Mononuclear cell (primary cell): ENCODE data around the gene OR2T4. TPM values are rescaled to one million over a fixed set of nuclear protein-coding genes. Genes with fewer than 3 reads are reported as not detected.

Experiments used
- H3K27me3 ChIP-seq: 2 replicates; pipeline ENCODE4 v1.6.0; 2011; ENCODE audit warnings: low read length, control low read depth; ENCODE audit not compliant: insufficient read depth
- H3K4me1 ChIP-seq: 2 replicates; pipeline ENCODE4 v1.5.1; 2011; ENCODE audit warnings: mild to moderate bottlenecking, low read length, control low read depth; ENCODE audit not compliant: insufficient read depth
- H3K4me3 ChIP-seq: 2 replicates; pipeline ENCODE4 v1.5.1; 2011; ENCODE audit warnings: mild to moderate bottlenecking, low read length, moderate library complexity
- H3K9me3 ChIP-seq: 2 replicates; pipeline ENCODE4 v1.5.1; 2011; ENCODE audit warnings: low read depth, mild to moderate bottlenecking, control low read depth, low read length
- total RNA-seq: library from RNA; depleted of rRNA; stranded (reverse); fragments of >200 nt; gene quantifications from one replicate; pipeline ENCODE4 v1.2.3, GENCODE V29; 2012

OR2T4 gene
- total RNA-seq, 1 donor = not detected

- no peaks in the 10 kb centered on the region for H3K27me3 ChIP-seq
- H3K4me1 ChIP-seq = no peaks in the 10 kb centered on the region
- no peaks in the 10 kb centered on the region for H3K9me3 ChIP-seq
- no peak overlapping the region for H3K4me3 ChIP-seq
These were observed 45.5 kb downstream of the OR2T4 start for GRCh38 chr1:248406721-248407692.

Other genes starting within 250 kb of the OR2T4 start
- gene OR2M5, start 216.5 kb upstream of the OR2T4 start, total RNA-seq = not detected
- 0.10 TPM for gene OR2M2, start 186.8 kb upstream of the OR2T4 start, total RNA-seq
- not detected for gene OR2M3, start 164.4 kb upstream of the OR2T4 start, total RNA-seq
- not detected for gene OR2M4, start 130.2 kb upstream of the OR2T4 start, total RNA-seq
- gene OR2T33, start 83.7 kb upstream of the OR2T4 start, total RNA-seq = not detected
- not detected for gene OR2T12, start 58.2 kb upstream of the OR2T4 start, total RNA-seq
- not detected for gene OR2M7, start 37.1 kb upstream of the OR2T4 start, total RNA-seq
- not detected for gene OR14C36, start 12.9 kb upstream of the OR2T4 start, total RNA-seq
- not detected for gene OR2T6, start 14.1 kb downstream of the OR2T4 start, total RNA-seq
- gene OR2T1, start 41.4 kb downstream of the OR2T4 start, total RNA-seq = not detected
- gene OR2T2, start 84.0 kb downstream of the OR2T4 start, total RNA-seq = 0.42 TPM
- gene OR2T3, start 111.7 kb downstream of the OR2T4 start, total RNA-seq = 0.42 TPM
- 0.10 TPM for gene OR2T5, start 126.9 kb downstream of the OR2T4 start, total RNA-seq
- 0.10 TPM for gene OR2G6, start 146.4 kb downstream of the OR2T4 start, total RNA-seq
- gene OR2T29, start 201.1 kb downstream of the OR2T4 start, total RNA-seq = not detected
- not detected for gene OR2T34, start 213.1 kb downstream of the OR2T4 start, total RNA-seq
- gene OR2T10, start 236.0 kb downstream of the OR2T4 start, total RNA-seq = 0.10 TPM